Measurements from ENCODE around the gene HMSD.

GRCh38 chr18:63951302-63951705, 2.2 kb downstream of the HMSD start:
- TF ChIP-seq TAF1 (IDR thresholded peaks at IDR 0.05; ENCODE audit: borderline replicate concordance, insufficient read depth, low read length) (no peak), POLR2AphosphoS5 (IDR thresholded peaks at IDR 0.05; ENCODE audit: low read depth, low read length) (no peak), SIN3A (IDR thresholded peaks at IDR 0.05; ENCODE audit: borderline replicate concordance, insufficient read depth, low read length) (no peak)

Data from PFSK-1 (cell line).